Epithelial cell of proximal tubule (primary cell): Measurements from ENCODE around the gene BSPRY. TPM values are rescaled to one million over a fixed set of nuclear protein-coding genes. Genes with fewer than 3 reads are reported as not detected.

Experiments used
- DNase-seq: peaks from one replicate; pipeline ENCODE4 v3.0.0-alpha.2; 2011; ENCODE audit warnings: low read depth
- H3K4me3 ChIP-seq: 2 replicates; pipeline ENCODE4 v1.5.1; 2011; ENCODE audit warnings: low read depth, mild to moderate bottlenecking, low read length
- total RNA-seq: library from RNA; depleted of rRNA; stranded (reverse); fragments of >200 nt; gene quantifications from 2 replicates; pipeline ENCODE4 v1.2.3, GENCODE V29; 2015
- TF ChIP-seq, protein P1 (sequence below): conservative IDR thresholded peaks from 2 replicates; pipeline ENCODE4 v1.5.1; 2012; ENCODE audit warnings: low read depth, mild to moderate bottlenecking, low read length

Gene BSPRY
- 8.8 and 15.2 TPM in 2 replicates for total RNA-seq

DNA sequence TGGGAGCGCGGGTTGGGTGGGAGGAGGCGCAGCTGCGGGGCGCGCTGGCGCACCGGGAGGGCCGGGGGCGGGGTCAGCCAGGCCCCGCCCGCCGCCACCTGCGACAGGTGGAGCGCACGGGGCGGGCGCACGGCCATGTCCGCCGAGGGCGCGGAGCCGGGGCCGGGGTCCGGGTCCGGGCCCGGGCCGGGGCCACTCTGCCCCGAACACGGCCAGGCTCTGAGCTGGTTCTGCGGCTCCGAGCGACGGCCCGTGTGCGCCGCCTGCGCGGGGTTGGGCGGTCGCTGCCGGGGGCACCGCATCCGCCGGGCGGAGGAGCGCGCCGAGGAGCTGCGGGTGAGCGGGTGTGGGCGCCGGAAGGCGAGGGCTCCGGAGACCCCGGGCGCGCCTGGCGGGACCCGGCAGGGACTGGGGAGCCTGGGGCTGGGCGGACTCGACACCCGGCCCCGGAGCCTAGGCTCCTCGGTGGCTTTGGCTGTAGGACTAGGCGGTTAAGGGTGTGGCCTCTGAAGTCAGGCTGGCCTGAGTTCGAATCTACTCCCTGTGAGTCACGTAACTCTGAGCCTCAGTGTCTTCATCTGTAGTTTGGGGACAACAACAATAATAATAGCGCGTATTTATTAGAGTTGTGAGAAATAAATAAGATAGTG is at the start of gene BSPRY:
BSPRY (plus strand) TSS at position 97 of the 650 bp plus-strand sequence; CDS start at position 136, 39 bp downstream.
- TF ChIP-seq, protein P1, sequence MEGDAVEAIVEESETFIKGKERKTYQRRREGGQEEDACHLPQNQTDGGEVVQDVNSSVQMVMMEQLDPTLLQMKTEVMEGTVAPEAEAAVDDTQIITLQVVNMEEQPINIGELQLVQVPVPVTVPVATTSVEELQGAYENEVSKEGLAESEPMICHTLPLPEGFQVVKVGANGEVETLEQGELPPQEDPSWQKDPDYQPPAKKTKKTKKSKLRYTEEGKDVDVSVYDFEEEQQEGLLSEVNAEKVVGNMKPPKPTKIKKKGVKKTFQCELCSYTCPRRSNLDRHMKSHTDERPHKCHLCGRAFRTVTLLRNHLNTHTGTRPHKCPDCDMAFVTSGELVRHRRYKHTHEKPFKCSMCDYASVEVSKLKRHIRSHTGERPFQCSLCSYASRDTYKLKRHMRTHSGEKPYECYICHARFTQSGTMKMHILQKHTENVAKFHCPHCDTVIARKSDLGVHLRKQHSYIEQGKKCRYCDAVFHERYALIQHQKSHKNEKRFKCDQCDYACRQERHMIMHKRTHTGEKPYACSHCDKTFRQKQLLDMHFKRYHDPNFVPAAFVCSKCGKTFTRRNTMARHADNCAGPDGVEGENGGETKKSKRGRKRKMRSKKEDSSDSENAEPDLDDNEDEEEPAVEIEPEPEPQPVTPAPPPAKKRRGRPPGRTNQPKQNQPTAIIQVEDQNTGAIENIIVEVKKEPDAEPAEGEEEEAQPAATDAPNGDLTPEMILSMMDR = no peak
- no peak for DNase-seq
- peak within 1 kb of the TSS; percentile 55 for H3K4me3 ChIP-seq

DNA sequence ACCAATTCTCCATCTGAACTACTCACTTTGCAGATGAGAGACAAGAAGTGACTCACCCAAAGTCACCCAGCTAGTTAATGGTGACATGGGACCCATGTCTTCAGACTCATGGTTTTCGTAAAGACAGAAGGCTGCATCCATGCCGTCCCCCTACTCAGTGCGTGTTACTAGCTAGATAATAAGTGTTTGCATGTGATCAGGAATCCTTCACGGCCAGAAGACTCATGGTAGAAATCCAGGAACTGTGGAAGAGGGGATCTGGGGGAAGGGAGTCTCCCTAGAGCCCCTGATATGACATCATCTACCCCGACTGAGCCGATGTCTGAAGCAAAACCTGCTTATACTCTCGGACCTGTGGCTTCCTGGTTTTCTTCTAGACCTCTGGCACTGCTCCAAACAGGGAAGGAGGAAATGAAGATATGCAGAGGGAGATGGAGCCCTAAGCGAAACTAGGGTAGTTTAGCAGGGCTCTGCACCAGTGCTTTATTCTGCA is 49.5 kb upstream of the BSPRY start:
- DNase-seq = no peak
- H3K4me3 ChIP-seq = no peak overlapping the region
- TF ChIP-seq, protein P1 = no peak

DNA sequence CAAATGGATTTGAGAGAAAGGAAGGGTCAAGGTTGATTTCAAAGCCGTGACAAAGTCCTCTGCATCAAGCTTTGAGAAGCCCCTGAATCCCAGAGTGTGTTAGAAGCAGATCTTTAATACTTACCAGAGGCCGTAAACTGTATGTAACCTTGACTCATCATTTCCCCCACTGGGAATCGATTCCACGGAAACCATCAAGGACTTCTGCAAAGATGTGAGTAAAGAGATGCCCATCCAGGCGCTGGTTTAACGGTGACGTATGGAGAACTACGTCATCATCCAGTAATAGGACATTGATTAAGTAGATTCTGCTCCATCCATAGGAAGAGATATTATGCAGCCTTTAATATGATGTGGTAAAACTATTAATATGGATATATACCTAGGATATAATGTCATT is 47.8 kb upstream of the BSPRY start:
- TF ChIP-seq, protein P1 = no peak
- no peak overlapping the region for H3K4me3 ChIP-seq
- no peak for DNase-seq

DNA sequence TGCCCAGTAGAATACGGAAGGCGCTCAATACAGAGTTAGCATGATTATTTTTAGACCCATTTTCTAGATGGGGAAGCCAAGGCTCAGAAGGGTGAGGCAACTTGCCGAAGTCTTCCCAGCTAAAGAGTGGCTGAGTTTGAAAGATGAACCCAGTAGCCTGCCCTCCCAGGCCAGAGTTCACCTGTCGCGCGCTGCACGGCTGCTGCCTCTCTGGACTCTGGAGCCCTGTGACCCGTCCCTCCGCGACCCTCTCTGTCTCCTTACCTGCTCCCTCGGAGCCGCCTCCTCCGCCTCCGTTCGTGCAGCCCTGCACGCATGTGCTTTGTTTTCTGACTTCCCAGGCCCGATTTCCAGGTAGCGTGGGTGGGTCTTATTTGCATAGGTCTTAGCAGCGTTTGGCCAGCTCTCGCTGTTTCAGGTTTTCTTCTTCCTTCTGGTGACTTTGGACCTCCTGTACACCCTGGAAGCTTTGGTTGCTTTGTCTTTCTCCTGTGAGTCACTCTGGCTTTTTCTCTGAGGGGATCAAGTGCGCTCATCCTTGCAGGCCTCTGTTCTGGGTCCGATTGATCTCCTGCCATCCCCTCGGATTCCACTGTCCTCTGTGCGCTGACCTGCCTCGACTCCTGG is 46.4 kb upstream of the BSPRY start, which contains the start of gene RNF183:
RNF183 (minus strand) TSS at position 585 of the 627 bp plus-strand sequence. CDS start 5,192 bp downstream, outside the sequence.
- H3K4me3 ChIP-seq = peak within 1 kb of the TSS; percentile 43
- DNase-seq = peak; percentile 55
- TF ChIP-seq, protein P1 = no peak

DNA sequence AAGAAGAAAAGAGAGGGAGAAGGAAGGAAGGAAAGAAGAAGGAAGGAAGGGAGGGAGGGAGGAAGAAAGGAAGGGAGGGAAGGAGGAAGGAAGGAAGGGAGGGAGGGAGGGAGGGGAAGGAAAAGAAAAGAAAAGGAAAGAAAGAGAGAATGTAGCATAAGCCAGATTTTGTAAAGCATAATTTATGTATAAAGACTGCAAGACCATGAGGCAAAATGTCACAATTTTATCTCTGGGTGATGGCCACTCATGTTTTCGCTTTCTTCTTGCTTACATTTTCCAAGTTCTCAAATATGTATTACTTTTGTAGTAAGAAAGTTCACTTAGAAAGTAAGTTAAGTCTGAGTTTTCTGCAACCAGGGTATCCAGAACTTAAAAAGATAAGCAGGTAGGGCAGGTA is 42.8 kb upstream of the BSPRY start:
- no peak overlapping the region for H3K4me3 ChIP-seq
- DNase-seq = no peak
- TF ChIP-seq, protein P1 = no peak

DNA sequence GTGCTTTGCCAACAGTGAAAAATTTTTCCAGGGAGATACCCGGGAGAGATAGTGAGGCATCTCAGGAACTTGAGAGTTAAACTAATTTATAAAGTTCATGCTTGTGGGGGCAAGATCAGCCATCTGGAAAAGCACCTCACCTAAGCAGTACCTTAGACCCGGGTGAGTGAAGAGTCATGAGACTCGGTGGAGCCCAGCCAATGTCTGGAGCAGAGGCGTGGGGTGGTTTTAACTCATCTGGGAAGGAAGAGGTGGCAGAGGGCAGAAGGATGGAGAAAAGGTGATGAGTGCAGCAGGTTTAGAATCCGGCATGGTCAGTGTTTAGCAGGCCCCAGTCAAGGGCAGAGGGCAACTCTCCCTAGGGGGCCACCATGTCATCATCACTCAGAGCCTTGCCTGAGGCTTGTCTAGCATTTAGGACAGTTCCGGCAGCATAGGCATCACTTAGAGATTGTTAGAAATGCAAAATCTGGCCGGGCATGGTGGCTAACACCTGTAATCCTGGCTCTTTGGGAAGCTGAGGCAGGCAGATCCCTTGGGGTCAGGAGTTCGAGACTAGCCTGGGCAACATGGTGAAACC is 41.9 kb upstream of the BSPRY start:
- TF ChIP-seq, protein P1 = no peak
- no peak overlapping the region for H3K4me3 ChIP-seq
- DNase-seq = no peak
